GM23338 (cell line): Measurements from ENCODE around the gene PLEKHO1. TPM values are rescaled to one million over a fixed set of nuclear protein-coding genes. Genes with fewer than 3 reads are reported as not detected.

Experiments used
- ATAC-seq: fragments of 200-7000 bp; cut with Tn5 transposase; 3 replicates; pipeline ENCODE4 v1.9.1; 2020
- DNase-seq: peaks from one replicate; pipeline ENCODE4 v3.0.0-alpha.2; 2015; ENCODE audit warnings: low spot score
- H2AFZ ChIP-seq: fragments of 200-600 bp; sonication (generic); 2 replicates; pipeline ENCODE4 v1.8.0; 2016; ENCODE audit warnings: antibody characterized with exemption, mild to moderate bottlenecking, moderate library complexity
- H3F3A ChIP-seq: fragments of 200-600 bp; sonication (generic); replicated peaks from 2 replicates; pipeline ENCODE4 v1.8.0; 2017; ENCODE audit warnings: antibody characterized with exemption, mixed run types, low read depth
- H3K27ac ChIP-seq: fragments of 200-600 bp; sonication (generic); 2 replicates; pipeline ENCODE4 v1.6.1; 2016; ENCODE audit warnings: low read depth
- H3K27me3 ChIP-seq: fragments of 200-600 bp; sonication (generic); 2 replicates; pipeline ENCODE4 v1.8.0; 2016; ENCODE audit warnings: mild to moderate bottlenecking, mixed run types, moderate library complexity; ENCODE audit not compliant: insufficient read depth
- H3K36me3 ChIP-seq: fragments of 200-600 bp; sonication (generic); 2 replicates; pipeline ENCODE4 v1.8.0; 2016; ENCODE audit warnings: mild to moderate bottlenecking; ENCODE audit not compliant: insufficient read depth
- H3K4me1 ChIP-seq: fragments of 200-600 bp; sonication (generic); 2 replicates; pipeline ENCODE4 v1.8.0; 2016; ENCODE audit warnings: mild to moderate bottlenecking, moderate library complexity; ENCODE audit not compliant: insufficient read depth
- H3K4me2 ChIP-seq: fragments of 200-600 bp; sonication (generic); 2 replicates; pipeline ENCODE4 v1.7.1; 2017; ENCODE audit warnings: mixed run types
- H3K4me3 ChIP-seq: fragments of 200-600 bp; sonication (generic); 2 replicates; pipeline ENCODE4 v1.6.1; 2016; ENCODE audit warnings: mixed run types
- H3K79me2 ChIP-seq: fragments of 200-600 bp; sonication (generic); replicated peaks from 2 replicates; pipeline ENCODE4 v1.8.0; 2017; ENCODE audit warnings: mild to moderate bottlenecking; ENCODE audit not compliant: insufficient read depth
- H3K9me2 ChIP-seq: fragments of 200-600 bp; sonication (generic); 2 replicates; pipeline ENCODE4 v1.8.0; 2017; ENCODE audit not compliant: insufficient read depth
- H4K20me1 ChIP-seq: fragments of 200-600 bp; sonication (generic); replicated peaks from 2 replicates; pipeline ENCODE4 v1.8.0; 2017; ENCODE audit warnings: mild to moderate bottlenecking; ENCODE audit not compliant: insufficient read depth
- H3K27ac Mint-ChIP-seq: 2 replicates; pipeline ENCODE4 v1.8.0; 2020; ENCODE audit warnings: inconsistent platforms, mild to moderate bottlenecking, moderate library complexity, mixed read lengths
- H3K27me3 Mint-ChIP-seq: 3 replicates; pipeline ENCODE4 v1.8.0; 2022; ENCODE audit warnings: low read depth, mild to moderate bottlenecking, moderate library complexity, mixed read lengths, inconsistent platforms; ENCODE audit not compliant: insufficient read depth, poor library complexity
- H3K36me3 Mint-ChIP-seq: 3 replicates; pipeline ENCODE4 v1.8.0; 2021; ENCODE audit warnings: low read depth, mild to moderate bottlenecking, inconsistent platforms, moderate library complexity, mixed read lengths
- H3K4me1 Mint-ChIP-seq: 3 replicates; pipeline ENCODE4 v1.8.0; 2020; ENCODE audit warnings: mild to moderate bottlenecking, inconsistent platforms, mixed read lengths
- H3K4me3 Mint-ChIP-seq: 3 replicates; pipeline ENCODE4 v1.8.0; 2021; ENCODE audit warnings: moderate library complexity, mild to moderate bottlenecking, inconsistent platforms, mixed read lengths
- H3K9me3 Mint-ChIP-seq: 3 replicates; pipeline ENCODE4 v1.8.0; 2020; ENCODE audit warnings: moderate library complexity, mild to moderate bottlenecking, inconsistent platforms, mixed read lengths
- CREB1 ChIP-seq: fragments of 250-450 bp; sonication (Bioruptor Pico); IDR thresholded peaks from 2 replicates; pipeline ENCODE4 v1.5.0; 2020; ENCODE audit warnings: low read depth, mild to moderate bottlenecking, moderate library complexity
- CTCF ChIP-seq, 2 experiments: fragments of 200-600 bp in 1 of 2; sonication (generic) in 1 of 2; conservative IDR thresholded peaks; 2 replicates each; pipeline versions ENCODE4 v1.5.1 to v1.6.1; 2016 to 2017; ENCODE audit warnings: antibody characterized with exemption in 2 of 2, low read depth in 2 of 2, mild to moderate bottlenecking in 2 of 2, moderate library complexity in 1 of 2
- ETS1 ChIP-seq: IDR thresholded peaks from 2 replicates; pipeline ENCODE4 v1.6.1; 2016; ENCODE audit warnings: antibody characterized with exemption
- EZH2 ChIP-seq: fragments of 200-600 bp; sonication (generic); IDR thresholded peaks from one replicate; pipeline ENCODE4 v1.8.0; 2017; ENCODE audit warnings: antibody characterized with exemption, mild to moderate bottlenecking, low read depth; ENCODE audit not compliant: unreplicated experiment
- EZH2phosphoT487 ChIP-seq: fragments of 200-600 bp; sonication (generic); IDR thresholded peaks from one replicate; pipeline ENCODE4 v1.8.1; 2018; ENCODE audit warnings: antibody characterized with exemption; ENCODE audit not compliant: unreplicated experiment
- JUNB ChIP-seq: IDR thresholded peaks from one replicate; pipeline ENCODE4 v1.6.1; 2016; ENCODE audit warnings: antibody characterized with exemption; ENCODE audit not compliant: unreplicated experiment
- NANOG ChIP-seq: IDR thresholded peaks from 2 replicates; pipeline ENCODE4 v1.6.1; 2016; ENCODE audit warnings: antibody characterized with exemption, borderline replicate concordance
- POLR2AphosphoS5 ChIP-seq: IDR thresholded peaks from 2 replicates; pipeline ENCODE4 v1.6.1; 2016; ENCODE audit warnings: antibody characterized with exemption, low read depth
- REST ChIP-seq: IDR thresholded peaks from one replicate; pipeline ENCODE4 v1.6.1; 2018; ENCODE audit warnings: antibody characterized with exemption; ENCODE audit not compliant: unreplicated experiment
- ZNF114 ChIP-seq: fragments of 250-450 bp; sonication (Bioruptor Pico); IDR thresholded peaks from 2 replicates; pipeline ENCODE4 v1.5.0; 2020; ENCODE audit warnings: mild to moderate bottlenecking, moderate library complexity
- polyA plus RNA-seq: library from polyadenylated mRNA; unstranded; fragments of >200 nt; fragmentation: Nextera tagmentation; extraction: Ambion mirVana; gene quantifications from 2 replicates; pipeline ENCODE4 v1.2.1, GENCODE V29; 2016
- total RNA-seq: library from RNA; depleted of rRNA; stranded (reverse); fragments of >200 nt; shearing (Covaris generic); gene quantifications from 2 replicates; pipeline ENCODE4 v1.2.3, GENCODE V29; 2014

The PLEKHO1 gene
- total and polyA plus RNA-seq, 2 experiments from 2014 or later, result 34.3 to 36.7 TPM

GRCh38 chr1:150182247-150182646 lies 32.5 kb downstream of the PLEKHO1 start:
- H3K9me2 ChIP-seq, result no peaks in the 10 kb centered on the region
- H3K79me2 ChIP-seq, result no peaks in the 10 kb centered on the region
- H4K20me1 ChIP-seq, result no peaks in the 10 kb centered on the region
- no peaks in the 10 kb centered on the region for H3K27me3 ChIP-seq
- H3K4me3 Mint-ChIP-seq, result no peak overlapping the region
- DNase-seq (no peak), ATAC-seq (no peak)
- no peaks in the 10 kb centered on the region; the same call in 2 of the 3 replicates for H3K4me1 Mint-ChIP-seq
- no peaks in the 10 kb centered on the region for H3K4me1 ChIP-seq
- TF ChIP-seq CREB1 (CRISPR knock-in tag) (no peak), JUNB (no peak), EZH2phosphoT487 (no peak), ZNF114 (CRISPR knock-in tag) (no peak), EZH2 (no peak)
- peaks cover 4% of the 10 kb centered on the region for H3K27me3 Mint-ChIP-seq
- H3K27ac Mint-ChIP-seq, result no peak overlapping the region
- H3K9me3 Mint-ChIP-seq, result no peaks in the 10 kb centered on the region
- no peak overlapping the region for H3K4me3 ChIP-seq
- H3K4me2 ChIP-seq, result no peak overlapping the region
- H2AFZ ChIP-seq, result 0 out of 2 replicates have a peak overlapping the region, but pooled peaks have one; percentile 6
- no peaks in the 10 kb centered on the region for H3K36me3 ChIP-seq
- no peaks in the 10 kb centered on the region for H3K36me3 Mint-ChIP-seq
- H3K27ac ChIP-seq, result no peak overlapping the region
- H3F3A ChIP-seq, result no peaks in the 10 kb centered on the region

GRCh38 chr1:150183061-150183460 lies 33.3 kb downstream of the PLEKHO1 start:
- Mint-ChIP-seq H3K36me3 (no peaks in the 10 kb centered on the region), H3K27ac (no peak overlapping the region), H3K4me1 (no peaks in the 10 kb centered on the region; the same call in 2 of the 3 replicates), H3K27me3 (peaks cover 7% of the 10 kb centered on the region), H3K4me3 (no peak overlapping the region), H3K9me3 (no peaks in the 10 kb centered on the region)
- Histone ChIP-seq H3K4me1 (no peaks in the 10 kb centered on the region), H3K36me3 (no peaks in the 10 kb centered on the region), H3K27ac (no peak overlapping the region), H3K9me2 (no peaks in the 10 kb centered on the region), H3K27me3 (no peaks in the 10 kb centered on the region), H3K79me2 (no peaks in the 10 kb centered on the region), H3K4me3 (no peak overlapping the region), H3K4me2 (no peak overlapping the region), H4K20me1 (no peaks in the 10 kb centered on the region), H2AFZ (no peak overlapping the region; the same call in 1 of the 2 replicates), H3F3A (no peaks in the 10 kb centered on the region)
- ATAC-seq (no peak), DNase-seq (no peak)
- TF ChIP-seq POLR2AphosphoS5 (no peak), CREB1 (CRISPR knock-in tag) (no peak), CTCF (conservative IDR thresholded peaks at IDR 0.05; ENCODE audit: low read depth in 2 of 2) (no peak), ETS1 (no peak), EZH2 (no peak), REST (no peak), EZH2phosphoT487 (no peak), NANOG (no peak), ZNF114 (CRISPR knock-in tag) (no peak)
